Cardiac septum (tissue), 1 donor: ENCODE results near the gene NWD2. TPM values are rescaled to one million over a fixed set of nuclear protein-coding genes. Genes with fewer than 3 reads are reported as not detected.
A peak's percentile ranks its signal among the peaks of the same experiment; 100 is the strongest.

ENCODE experiments used
- DNase-seq: peaks from one replicate; pipeline ENCODE4 v3.0.0-alpha.2; 2020; ENCODE audit warnings: low spot score
- intact Hi-C: fragments of 100-400 bp; cut with DNase I; formaldehyde crosslinking; loops from one replicate; pipeline ENCODE4 v1.14.0; 2022
- total RNA-seq: library from RNA; stranded (reverse); fragmentation: NEBNext Ultra II Directional; extraction: Animal tissue kit (Norgen Biotek cat#: 25700); gene quantifications from one replicate; pipeline ENCODE4 v1.2.1, GENCODE V29; 2021
- donor health status: DM: no; HTN: no; CAD: no.

NWD2 gene
- total RNA-seq, 1 donor from 2014 or later = not detected

DNA sequence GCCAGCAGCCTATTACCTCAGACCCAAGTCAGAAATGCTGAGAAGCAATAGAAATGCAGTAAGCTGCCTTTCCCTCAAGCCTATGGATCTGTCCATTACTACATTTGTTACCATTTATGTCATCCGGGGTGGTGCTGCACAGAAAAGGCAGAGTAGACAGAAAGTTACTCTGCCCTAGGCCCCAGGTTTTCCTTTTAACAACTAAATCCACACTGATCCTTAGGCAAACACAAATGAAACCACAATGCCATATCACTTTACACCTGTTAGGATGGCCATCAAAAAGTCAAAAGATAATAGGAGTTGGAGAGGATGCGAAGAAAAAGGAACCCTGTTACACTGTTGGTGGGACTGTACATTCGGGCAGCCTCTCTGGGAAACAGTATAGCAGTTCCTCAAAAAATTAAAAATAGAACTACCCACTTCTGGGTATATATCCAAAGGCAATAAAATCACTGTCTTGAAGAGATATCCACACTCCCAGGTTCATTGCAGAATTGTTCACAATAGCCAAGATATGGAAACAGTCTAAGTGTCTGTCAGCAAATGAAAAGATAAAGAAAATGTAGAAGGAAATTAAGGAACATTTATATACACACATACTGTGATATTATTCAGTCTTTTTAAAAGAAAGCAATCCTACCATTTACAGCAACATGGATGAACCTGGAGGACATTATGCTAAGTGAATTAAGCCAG, 186.3 kb downstream of the NWD2 start:
- intact Hi-C loops = no loop called here
- no peak for DNase-seq

DNA sequence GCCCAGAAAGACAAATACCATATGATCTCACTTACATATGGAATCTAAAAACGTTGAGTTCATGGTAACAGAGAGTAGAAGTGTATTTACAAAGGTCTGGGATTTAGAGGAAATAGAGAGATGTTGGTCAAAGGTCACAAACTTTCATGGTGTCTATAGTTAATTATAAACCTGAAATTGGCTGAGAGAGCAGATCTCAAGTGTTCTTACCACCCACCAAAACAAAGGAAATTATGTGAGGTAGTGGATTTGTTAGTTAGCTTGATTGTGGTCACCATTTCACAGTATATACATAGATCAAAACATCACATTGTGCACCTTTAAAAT, 186.8 kb downstream of the NWD2 start:
- no peak for DNase-seq
- intact Hi-C loops = no loop called here

DNA sequence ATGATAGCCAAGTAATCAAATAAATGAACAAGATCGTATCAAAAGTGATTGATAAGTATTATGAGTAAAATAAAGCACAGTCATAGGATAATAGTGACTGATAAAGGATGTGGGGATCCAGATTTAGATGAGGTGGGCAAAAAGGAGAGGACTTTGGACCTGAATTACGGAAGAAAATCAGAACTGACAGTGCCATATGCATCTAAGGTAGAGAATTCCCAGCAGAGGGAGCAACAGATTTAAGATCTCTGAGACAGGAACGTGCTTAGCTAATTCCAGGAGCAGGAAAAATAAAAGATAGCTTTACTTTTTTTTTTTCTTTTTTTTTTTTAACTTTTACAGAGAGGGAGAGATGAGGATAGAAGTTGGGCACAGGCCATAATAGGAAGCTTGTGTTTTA, 189.9 kb downstream of the NWD2 start:
- intact Hi-C loops = no loop called here
- DNase-seq = no peak

DNA sequence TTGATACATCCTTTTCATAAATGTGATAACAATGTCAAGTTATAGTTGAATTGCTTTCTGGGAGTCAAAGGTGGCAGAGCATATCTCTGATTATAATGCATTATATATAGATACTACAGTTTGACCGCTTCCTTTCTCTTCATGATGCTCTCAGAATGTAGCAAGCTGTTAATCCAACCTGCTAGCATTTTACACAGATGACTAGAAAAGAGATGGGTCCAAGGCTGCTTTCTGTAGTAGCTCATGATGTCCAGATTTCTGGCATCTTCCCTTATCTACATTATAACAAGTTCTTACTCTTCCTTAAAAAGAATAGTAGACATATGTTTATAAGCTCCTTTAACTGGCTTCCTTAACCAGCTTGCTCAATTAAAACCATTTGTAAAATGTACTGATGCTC, 192.0 kb downstream of the NWD2 start:
- no peak for DNase-seq
- intact Hi-C loops = no loop called here

DNA sequence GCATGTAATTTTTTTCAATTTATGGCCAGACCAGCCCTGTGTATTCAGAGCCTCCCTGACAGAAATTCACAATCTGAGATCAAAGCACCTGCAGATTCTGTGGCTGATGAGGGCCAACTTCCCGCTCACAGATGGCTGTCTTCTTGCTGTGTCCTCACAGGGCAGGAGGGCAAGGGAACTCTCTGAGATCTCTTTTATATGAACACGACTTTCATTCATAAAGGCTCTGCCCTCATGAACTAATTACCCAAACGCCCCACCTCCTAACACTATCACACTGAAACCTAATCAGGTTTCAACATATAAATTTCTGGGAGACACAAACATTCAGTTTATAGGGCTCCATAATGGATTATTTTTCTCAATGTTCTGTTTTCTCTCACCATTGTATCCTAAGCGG, 192.6 kb downstream of the NWD2 start:
- no peak for DNase-seq

DNA sequence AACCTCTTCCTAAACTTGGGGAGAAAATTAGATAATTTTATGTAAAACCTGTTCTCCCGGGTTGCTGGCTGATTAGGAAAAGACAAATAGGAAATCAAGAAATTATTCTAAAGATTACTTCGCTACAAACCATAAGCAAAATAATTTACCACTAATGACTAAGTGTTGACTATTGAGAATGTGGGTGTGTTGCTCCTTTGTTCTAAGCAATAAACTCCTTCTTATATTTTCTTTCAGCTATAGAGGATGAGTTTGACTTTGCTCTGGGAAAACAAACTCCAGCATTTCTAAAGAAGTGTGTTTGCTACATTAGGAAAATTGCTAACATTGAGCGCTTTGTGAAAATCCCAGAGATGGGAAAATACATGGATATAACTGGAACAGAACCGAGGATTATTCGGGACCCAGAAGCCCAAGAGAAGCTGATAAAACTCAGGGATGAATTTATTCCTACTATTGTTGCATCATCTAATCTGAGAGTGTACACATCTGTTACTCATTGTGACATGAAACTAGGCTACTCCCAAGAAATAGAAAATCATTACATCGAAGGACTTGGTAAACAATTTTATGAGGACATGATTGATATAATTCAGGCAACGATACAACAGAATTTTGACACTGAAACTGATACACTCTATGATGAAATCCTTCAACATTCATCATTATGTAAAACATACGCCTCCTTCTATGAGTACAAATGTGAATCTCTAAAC, 194.2 kb downstream of the NWD2 start:
- intact Hi-C loops = no loop called here
- no peak for DNase-seq

More for the DNA sequence above, 192.6 kb downstream of the NWD2 start:
- intact Hi-C loops = no loop called here

DNA sequence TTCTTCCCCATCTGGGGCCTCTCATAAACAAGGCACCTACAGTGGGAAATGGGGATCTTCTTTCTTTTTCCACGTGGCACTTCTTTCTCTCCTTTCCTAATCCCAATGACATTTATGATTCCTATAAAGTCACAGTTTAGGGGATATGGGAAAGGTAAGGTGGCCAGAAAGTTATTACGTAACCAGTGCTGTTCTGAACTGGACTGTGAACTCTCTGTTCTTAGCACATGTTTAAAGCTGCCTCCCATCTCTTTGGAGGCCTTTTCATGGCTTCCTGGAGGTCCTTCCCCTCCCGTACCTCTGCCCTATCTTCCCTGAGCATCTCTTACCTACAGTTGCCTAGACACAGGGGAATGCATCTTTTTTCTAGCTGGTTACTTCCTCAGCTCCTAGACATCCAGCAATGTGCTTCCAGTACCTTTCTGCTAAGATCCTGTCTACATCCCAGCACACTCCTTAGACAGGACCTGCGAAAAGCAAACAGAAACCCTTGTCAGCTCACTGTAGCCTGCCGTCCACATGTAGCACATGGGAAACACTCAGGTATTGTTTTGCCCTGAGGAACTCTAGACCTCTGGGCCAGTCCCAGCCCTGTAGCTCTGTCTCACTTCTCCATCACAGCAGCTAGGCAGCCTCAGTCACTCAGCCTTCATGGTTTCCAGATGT, 195.4 kb downstream of the NWD2 start:
- DNase-seq = no peak
- intact Hi-C loops = no loop called here

DNA sequence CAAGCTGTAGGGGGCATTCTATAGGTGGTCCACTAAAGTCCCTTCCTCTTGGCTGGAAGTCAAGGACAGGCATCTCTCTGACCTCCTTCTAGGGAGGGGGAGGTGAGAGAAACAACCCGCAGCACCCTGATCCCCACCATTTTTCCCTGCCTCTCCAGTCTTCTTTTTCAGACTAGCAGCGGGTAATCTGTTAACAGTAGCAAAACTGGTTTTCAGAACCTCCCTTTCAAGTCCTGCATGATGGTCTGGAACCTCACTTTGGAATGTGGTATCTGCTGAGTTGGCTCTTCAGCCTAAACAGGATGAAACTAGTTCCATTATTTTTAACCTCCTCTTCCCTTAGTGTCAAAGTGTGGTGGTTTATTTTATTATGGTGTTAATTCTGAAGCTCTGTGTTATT, 196.0 kb downstream of the NWD2 start:
- intact Hi-C loops = no loop called here

DNA sequence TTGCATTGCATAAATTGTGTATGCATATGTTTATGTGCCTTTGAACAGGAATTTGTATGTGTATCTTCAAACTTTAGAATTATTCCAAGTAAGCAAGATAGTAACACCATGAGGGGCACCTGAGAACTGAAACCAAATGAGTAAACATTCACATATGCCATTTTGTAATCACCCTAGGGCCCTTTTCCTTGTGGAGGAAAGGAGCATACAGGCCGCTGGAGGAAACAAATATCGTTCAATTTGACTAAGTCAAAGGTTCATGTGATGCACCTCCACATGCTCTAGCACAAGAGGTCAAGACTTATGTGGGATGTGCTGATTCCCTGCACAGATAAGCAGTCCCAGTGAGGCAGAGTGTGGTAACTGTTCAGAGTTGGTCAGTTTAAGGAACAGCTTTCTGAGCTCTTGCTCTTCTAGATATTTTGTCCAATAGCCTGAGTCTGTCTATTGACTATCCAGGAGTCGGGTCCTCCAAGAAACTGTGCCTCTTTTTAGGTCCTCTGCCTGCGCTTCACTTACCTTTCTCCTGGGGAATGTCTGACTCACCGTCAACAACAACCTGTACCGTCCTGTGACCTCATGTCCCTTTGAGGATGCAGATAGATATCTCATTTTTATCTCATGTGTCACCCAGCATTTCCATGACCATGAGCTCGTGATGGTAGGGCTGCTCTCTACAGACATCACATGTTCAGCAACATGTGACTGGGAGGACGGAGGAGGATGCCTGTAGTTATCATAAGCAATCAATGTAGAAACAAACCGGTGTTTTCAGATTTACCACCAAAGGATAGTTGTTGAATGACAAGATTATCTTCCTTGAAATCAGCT, 196.9 kb downstream of the NWD2 start:
- intact Hi-C loops = no loop called here
- no peak for DNase-seq

More for the DNA sequence above, 196.0 kb downstream of the NWD2 start:
- DNase-seq = no peak

DNA sequence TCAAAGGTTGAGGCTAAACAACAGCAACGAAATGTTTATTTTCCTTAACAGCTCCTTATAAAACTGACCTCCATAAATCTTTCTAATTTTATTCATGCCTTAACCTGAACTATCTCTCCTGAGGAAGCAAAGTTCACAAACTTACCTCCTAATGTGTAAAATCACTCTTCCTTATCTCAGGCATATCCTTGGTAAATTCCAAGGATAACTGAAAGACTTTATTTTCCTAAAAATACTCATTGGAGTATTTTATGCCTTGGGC, 197.4 kb downstream of the NWD2 start:
- intact Hi-C loops = no loop called here
- DNase-seq = no peak

DNA sequence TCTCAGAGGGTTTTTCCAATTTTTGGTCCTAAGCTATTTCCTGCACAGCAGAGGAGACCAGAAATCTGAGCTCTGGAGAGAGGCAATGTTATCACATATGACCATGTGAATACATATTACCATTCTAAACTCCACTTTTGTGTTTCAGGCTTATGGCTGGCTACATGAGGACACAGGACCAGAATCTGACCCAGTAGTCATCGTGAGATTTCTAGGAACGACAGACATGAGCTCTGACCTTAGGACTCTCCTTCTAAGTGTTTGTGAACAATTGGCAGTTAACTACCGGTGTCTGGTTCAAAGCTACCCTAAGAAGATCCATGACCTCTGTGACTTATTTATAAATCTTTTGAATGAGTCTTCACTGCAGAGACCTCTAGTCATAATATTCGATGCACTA, 198.6 kb downstream of the NWD2 start:
- intact Hi-C loops = no loop called here
- DNase-seq = no peak

DNA sequence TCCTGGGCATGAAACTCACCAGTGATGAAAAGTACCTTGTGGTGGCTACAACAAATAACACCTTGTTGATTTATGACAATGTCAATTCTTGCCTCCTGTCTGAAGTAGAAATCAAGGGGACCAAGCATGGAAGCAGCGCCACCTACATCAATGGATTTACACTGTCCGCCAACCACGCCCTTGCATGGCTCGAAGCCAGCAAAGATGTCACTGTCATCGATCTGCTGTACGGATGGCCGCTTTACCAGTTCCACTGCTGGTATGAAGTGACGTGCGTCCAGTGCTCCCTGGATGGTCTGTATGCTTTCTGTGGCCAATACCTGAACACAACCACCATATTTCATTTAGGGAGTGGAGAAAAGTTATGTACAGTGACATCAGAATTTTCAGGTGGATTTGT, 200.5 kb downstream of the NWD2 start:
- DNase-seq = no peak
- intact Hi-C loops = no loop called here

DNA sequence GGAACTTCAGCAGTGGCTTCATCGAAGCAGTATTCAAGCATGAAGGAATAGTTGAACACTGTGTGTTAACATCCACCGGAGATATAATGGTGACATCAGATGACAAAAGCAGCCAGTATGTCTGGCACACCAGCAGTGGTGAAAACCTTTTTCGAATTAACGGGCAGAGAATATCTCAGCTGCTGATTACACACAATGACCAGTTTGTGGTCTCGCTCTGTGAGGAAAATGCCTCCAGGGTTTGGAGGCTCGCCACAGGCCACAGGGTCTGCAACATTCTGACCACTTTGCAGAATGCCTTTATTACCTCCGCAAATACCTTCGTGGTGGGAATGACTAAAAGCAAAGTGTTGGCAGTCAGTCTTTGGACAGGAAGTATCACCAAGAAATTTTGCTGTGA, 201.5 kb downstream of the NWD2 start:
- no peak for DNase-seq
- intact Hi-C loops = no loop called here

DNA sequence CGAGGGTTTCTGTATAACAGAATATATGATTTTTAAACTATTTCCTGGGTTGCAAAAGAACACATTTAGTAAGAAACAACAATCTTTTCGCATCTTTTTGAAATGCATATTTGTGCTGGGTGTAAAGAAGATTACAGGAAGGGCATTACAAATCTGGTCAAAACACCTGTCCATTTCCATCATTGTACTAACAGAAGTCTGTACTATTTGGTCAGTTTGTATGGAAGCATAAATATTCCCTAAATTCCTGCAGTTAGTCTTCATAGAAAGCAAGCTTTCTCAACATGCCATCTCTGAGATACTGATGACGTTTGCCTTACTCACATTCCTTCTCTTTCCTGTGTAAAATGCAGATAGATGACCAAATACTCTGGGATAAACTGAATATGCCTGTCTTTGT, 203.3 kb downstream of the NWD2 start:
- intact Hi-C loops = no loop called here
- no peak for DNase-seq

DNA sequence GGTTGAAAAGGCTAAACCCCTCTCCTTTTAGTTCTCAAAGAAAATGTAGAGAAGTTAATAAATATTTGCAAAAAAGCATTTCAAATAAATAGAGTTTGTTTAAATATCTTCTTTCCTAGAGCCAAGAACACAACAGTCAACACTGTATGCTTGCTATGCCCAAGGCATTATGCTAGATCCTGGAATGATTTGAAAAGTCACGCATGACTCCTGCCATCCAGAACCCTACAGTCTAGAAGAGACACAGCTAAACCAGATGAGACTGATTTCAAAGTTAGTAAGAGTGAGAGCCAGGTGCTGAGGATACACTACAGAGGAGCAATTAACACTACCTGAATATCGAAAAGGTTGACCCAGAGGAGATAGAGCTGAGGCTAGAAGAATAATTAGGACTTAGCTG, 205.8 kb downstream of the NWD2 start:
- intact Hi-C loops = loop anchor here (5.0 kb wide), 1 partner anchor 342 kb away; no protein-coding TSS in a partner anchor
- DNase-seq = no peak

DNA sequence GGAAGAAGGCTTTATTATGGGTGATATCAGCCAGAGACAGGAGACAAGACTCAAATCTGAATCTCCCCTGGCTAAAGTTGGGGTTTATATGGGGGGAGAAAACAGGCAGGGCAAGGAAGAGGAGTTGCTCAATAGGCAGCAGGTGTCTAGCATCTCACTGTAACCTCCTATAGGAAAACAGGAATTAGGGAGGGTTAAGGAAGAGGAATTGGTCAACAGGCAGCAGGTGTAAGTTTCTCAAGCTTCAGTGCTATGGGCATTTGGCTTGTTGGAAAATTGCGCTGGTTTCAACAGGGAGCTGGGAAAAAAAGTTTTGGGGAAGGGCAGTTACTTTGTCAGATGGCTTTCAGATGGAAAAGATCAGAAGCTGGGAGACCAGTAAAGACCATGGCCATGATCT, 206.4 kb downstream of the NWD2 start:
- intact Hi-C loops = loop anchor here (5.0 kb wide), 1 partner anchor 341 kb away; no protein-coding TSS in a partner anchor
- DNase-seq = no peak

DNA sequence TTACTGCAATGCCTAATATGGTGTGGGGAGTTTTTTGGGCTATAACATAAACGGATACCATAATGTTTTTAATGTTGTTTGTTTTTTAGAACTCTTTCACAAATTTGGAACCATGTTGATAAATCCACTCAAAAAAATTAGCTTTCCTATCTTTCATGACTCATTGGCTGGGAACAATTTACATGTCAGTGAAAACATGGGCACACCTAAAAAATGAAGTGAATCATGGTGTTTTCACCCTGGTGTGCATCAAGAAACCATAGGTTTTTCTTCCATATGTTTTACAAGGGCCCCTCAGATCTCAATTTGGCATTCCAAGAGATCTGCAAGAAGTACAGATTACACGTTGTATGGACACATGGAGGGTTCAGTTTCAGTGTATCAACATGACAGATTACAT, 207.1 kb downstream of the NWD2 start:
- no peak for DNase-seq
- intact Hi-C loops = loop anchor here (2.0 to 5.0 kb wide), 2 partner anchors 115 to 341 kb away; no protein-coding TSS in a partner anchor

DNA sequence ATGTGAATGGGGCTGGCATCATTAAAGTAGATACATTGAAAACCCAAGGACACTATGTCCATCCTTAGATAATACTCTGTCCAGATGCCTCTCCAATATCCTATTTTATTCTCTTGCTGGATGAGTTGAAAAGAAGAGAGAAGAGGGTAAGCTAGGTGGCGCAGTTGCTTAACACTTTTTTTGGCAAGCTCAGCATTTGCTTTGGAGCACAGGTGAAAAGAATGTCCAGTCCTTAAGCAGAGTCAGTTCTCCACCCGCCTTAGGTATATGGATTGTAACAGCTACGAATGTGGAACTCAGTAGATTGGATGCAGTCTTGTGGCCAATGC, 208.4 kb downstream of the NWD2 start:
- intact Hi-C loops = loop anchor here (2.0 to 5.0 kb wide), 2 partner anchors 114 to 339 kb away; no protein-coding TSS in a partner anchor
- DNase-seq = no peak

DNA sequence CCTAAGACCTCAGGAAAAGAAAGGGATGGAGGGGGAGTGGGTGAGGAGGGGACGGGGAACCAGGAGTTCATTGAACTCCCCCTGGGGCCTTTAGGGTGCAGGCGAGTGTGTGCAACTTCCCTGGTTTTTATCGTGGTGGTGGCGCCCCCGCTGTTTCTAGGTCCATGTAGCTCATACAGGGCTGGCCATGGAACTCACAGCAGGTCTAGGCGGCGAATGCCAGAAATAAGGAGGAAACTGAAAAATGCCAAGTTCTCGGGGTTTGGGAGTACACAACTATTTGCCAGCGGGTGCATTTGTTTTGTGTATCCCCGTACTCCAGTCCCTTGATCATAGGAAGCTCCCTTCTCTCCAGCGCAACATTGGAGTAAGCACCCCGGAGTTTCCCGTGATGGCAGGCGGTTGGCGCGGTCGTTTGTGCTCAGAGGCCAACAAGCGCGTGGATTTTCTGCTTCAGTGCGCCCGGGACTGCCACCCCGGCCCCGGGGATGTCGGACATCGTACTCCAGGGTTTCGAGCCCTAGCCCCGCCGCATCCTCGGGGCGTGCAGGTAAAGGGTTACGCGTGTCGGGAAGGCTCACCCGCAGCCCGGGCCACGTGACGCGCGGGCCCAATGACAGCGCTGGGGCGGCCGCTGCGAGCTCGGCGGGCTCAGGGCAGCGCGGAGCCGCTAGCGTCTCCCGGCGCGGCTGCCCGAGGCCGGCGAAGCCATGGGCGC, 208.9 kb downstream of the NWD2 start:
- peak; percentile 82 for DNase-seq
- intact Hi-C loops = loop anchor here (2.0 to 5.0 kb wide), 2 partner anchors 113 to 339 kb away; no protein-coding TSS in a partner anchor
